Suppressor macrophage (primary cell): ENCODE data around the gene RDH16.
"Not testable (repeated sequence)": the region's sequence is repeated elsewhere in the genome, so short reads cannot be mapped to it uniquely, and the experiment has no call there.

Experiments used
- DNase-seq, 4 experiments: peaks; one replicate each; pipeline ENCODE4 v3.0.0-alpha.2; 2020 to 2022

RDH16 gene

GRCh38 chr12:56953314-56953713 lies 4.1 kb downstream of the RDH16 start:
- no peak for DNase-seq

GRCh38 chr12:56951582-56952339 lies 5.6 kb downstream of the RDH16 start:
- DNase-seq, result no peak

GRCh38 chr12:56948881-56949280 lies 8.5 kb downstream of the RDH16 start:
- DNase-seq, result no peak

- no peak for DNase-seq
These were observed 9.0 kb downstream of the RDH16 start for GRCh38 chr12:56948457-56948777.

GRCh38 chr12:56947633-56948456 lies 9.6 kb downstream of the RDH16 start:
- DNase-seq, result peak in 3 of 4 experiments; percentile 33 to 39 (median 33)

GRCh38 chr12:56943878-56944277 lies 13.5 kb downstream of the RDH16 start:
- no peak for DNase-seq

GRCh38 chr12:56943374-56943773 lies 14.0 kb downstream of the RDH16 start:
- not testable (repeated sequence) for DNase-seq

GRCh38 chr12:56941299-56942017 lies 15.9 kb downstream of the RDH16 start:
- peak; percentile 53 to 81 (median 72) for DNase-seq

GRCh38 chr12:56940942-56941298 lies 16.5 kb downstream of the RDH16 start:
- not testable (repeated sequence) for DNase-seq

GRCh38 chr12:56935752-56936151 lies 21.7 kb downstream of the RDH16 start:
- no peak for DNase-seq

- DNase-seq, result no peak
These were observed 22.3 kb downstream of the RDH16 start for GRCh38 chr12:56935157-56935556.

- DNase-seq, result no peak
These were observed 23.4 kb downstream of the RDH16 start, which contains the start of gene SDR9C7 for GRCh38 chr12:56933826-56934625. Gene SDR9C7 (minus strand): TSS chr12:56934408. CDS start chr12:56934261, 147 bp downstream.

- peak; percentile 79 to 92 (median 89) for DNase-seq
These were observed 24.5 kb downstream of the RDH16 start for GRCh38 chr12:56932867-56933266.

- DNase-seq, result no peak
These were observed 25.3 kb downstream of the RDH16 start for GRCh38 chr12:56932146-56932545.

- DNase-seq, result peak; percentile 75 to 92 (median 87)
These were observed 25.9 kb downstream of the RDH16 start for GRCh38 chr12:56931474-56931978.

- DNase-seq, result no peak
These were observed 27.2 kb downstream of the RDH16 start for GRCh38 chr12:56930241-56930640.

GRCh38 chr12:56929780-56930179 lies 27.6 kb downstream of the RDH16 start:
- no peak for DNase-seq

GRCh38 chr12:56928262-56928661 lies 29.1 kb downstream of the RDH16 start:
- DNase-seq, result peak in 3 of 4 experiments; percentile 22 to 36 (median 26)

GRCh38 chr12:56927281-56927680 lies 30.1 kb downstream of the RDH16 start:
- no peak for DNase-seq

- peak; percentile 65 to 84 (median 75) for DNase-seq
These were observed 35.4 kb downstream of the RDH16 start for GRCh38 chr12:56922031-56922430.

GRCh38 chr12:56921346-56921745 lies 36.1 kb downstream of the RDH16 start:
- no peak for DNase-seq

GRCh38 chr12:56918139-56918538 lies 39.3 kb downstream of the RDH16 start:
- not testable (repeated sequence) for DNase-seq
